GM12878 (cell line): ENCODE results near the gene TTYH1. TPM values are rescaled to one million over a fixed set of nuclear protein-coding genes. Genes with fewer than 3 reads are reported as not detected.
A peak's percentile ranks its signal among the peaks of the same experiment; 100 is the strongest.

Experiments used
- BRCA1 ChIP-seq: IDR thresholded peaks from 2 replicates; pipeline ENCODE4 v1.6.1; 2011; ENCODE audit warnings: low read depth, low read length, improper control_type of control experiment
- CBX3 ChIP-seq: fragments of 200-600 bp; sonication (generic); IDR thresholded peaks from 2 replicates; pipeline ENCODE4 v1.6.1; 2016; ENCODE audit warnings: low read depth, borderline replicate concordance
- CEBPZ ChIP-seq: fragments of 150-350 bp; IDR thresholded peaks from 2 replicates; pipeline ENCODE4 v1.6.1; 2016; ENCODE audit warnings: low read depth, low read length
- CREM ChIP-seq: IDR thresholded peaks from 2 replicates; pipeline ENCODE4 v1.6.1; 2014; ENCODE audit warnings: antibody characterized with exemption, low read depth
- EGR1 ChIP-seq, 2 experiments: IDR thresholded peaks; 1 replicate in 1 of 2; 2 replicates in 1 of 2; pipeline ENCODE4 v1.6.1; 2011 to 2012; ENCODE audit warnings: low read depth in 2 of 2, low read length in 2 of 2, borderline replicate concordance in 1 of 2, mild to moderate bottlenecking in 1 of 2, moderate library complexity in 1 of 2
- FOXK2 ChIP-seq: fragments of 450-650 bp; IDR thresholded peaks from 2 replicates; pipeline ENCODE4 v1.6.1; 2017; ENCODE audit warnings: mild to moderate bottlenecking, moderate library complexity
- GABPA ChIP-seq: IDR thresholded peaks from 2 replicates; pipeline ENCODE4 v1.6.1; 2014; ENCODE audit warnings: antibody characterized with exemption, low read depth, mild to moderate bottlenecking, inconsistent platforms
- KDM1A ChIP-seq: fragments of 200-600 bp; sonication (generic); IDR thresholded peaks from 2 replicates; pipeline ENCODE4 v1.6.1; 2016; ENCODE audit warnings: borderline replicate concordance
- NFIC ChIP-seq: IDR thresholded peaks from 2 replicates; pipeline ENCODE4 v1.6.1; 2012; ENCODE audit warnings: low read depth, mild to moderate bottlenecking, inconsistent platforms, low read length, moderate library complexity
- NKRF ChIP-seq: fragments of 450-650 bp; conservative IDR thresholded peaks from 2 replicates; pipeline ENCODE4 v1.6.1; 2017; ENCODE audit warnings: mild to moderate bottlenecking, moderate library complexity
- POLR2A ChIP-seq: IDR thresholded peaks from 2 replicates; pipeline ENCODE4 v1.6.1; 2011; ENCODE audit warnings: low read depth, mild to moderate bottlenecking, low read length
- POLR2AphosphoS2 ChIP-seq: IDR thresholded peaks from 2 replicates; pipeline ENCODE4 v1.6.1; 2011; ENCODE audit warnings: low read depth, mild to moderate bottlenecking, low read length, improper control_type of control experiment, moderate library complexity
- PRDM15 ChIP-seq: fragments of 450-650 bp; formaldehyde crosslinking; IDR thresholded peaks from 2 replicates; pipeline ENCODE4 v1.4.0; 2020; ENCODE audit warnings: mild to moderate bottlenecking, moderate library complexity
- RB1 ChIP-seq: fragments of 450-650 bp; formaldehyde crosslinking; IDR thresholded peaks from 2 replicates; pipeline ENCODE4 v1.6.1; 2017; ENCODE audit warnings: mild to moderate bottlenecking, borderline replicate concordance
- RCOR1 ChIP-seq: conservative IDR thresholded peaks from 2 replicates; pipeline ENCODE4 v1.6.1; 2012; ENCODE audit warnings: low read depth, low read length, improper control_type of control experiment
- SIN3A ChIP-seq: IDR thresholded peaks from 2 replicates; pipeline ENCODE4 v1.6.1; 2012; ENCODE audit warnings: low read depth, low read length, improper control_type of control experiment
- SMC3 ChIP-seq: IDR thresholded peaks from 2 replicates; pipeline ENCODE4 v1.6.1; 2011; ENCODE audit warnings: low read length, improper control_type of control experiment, borderline replicate concordance
- ZNF207 ChIP-seq: fragments of 450-650 bp; IDR thresholded peaks from 2 replicates; pipeline ENCODE4 v1.6.1; 2014; ENCODE audit warnings: antibody characterized with exemption, mild to moderate bottlenecking, borderline replicate concordance
- ZNF384 ChIP-seq: IDR thresholded peaks from 2 replicates; pipeline ENCODE4 v1.6.1; 2012; ENCODE audit warnings: low read depth, mild to moderate bottlenecking, low read length, improper control_type of control experiment, borderline replicate concordance
- polyA plus RNA-seq, 11 experiments: library from polyadenylated mRNA; depleted of rRNA in 4 of 11; unstranded in 6 of 11; stranded (reverse) in 5 of 11; fragments of >200 nt; fragmentation: Nextera tagmentation in 4 of 11; fragmentation: Illumina TruSeq in 1 of 11; extraction: Ambion mirVana in 4 of 11; extraction: Trizol in 1 of 11; gene quantifications; 1 replicate in 1 of 11; 2 replicates in 10 of 11; pipeline versions ENCODE4 v1.2.1 to v1.2.3, GENCODE V29; 2011 to 2016; ENCODE audit warnings: inconsistent platforms in 2 of 11, missing spikeins in 2 of 11, low read depth in 1 of 11
- total RNA-seq, 4 experiments: library from RNA; depleted of rRNA in 3 of 4; stranded (reverse); fragments of >200 nt in 3 of 4; fragmentation: Illumina TruSeq in 1 of 4; extraction: Trizol in 1 of 4; gene quantifications; 2 replicates each; pipeline versions ENCODE4 v1.2.1 to v1.2.3, GENCODE V29; 2013 to 2021

TTYH1 gene
- total and polyA plus RNA-seq, 10 of the 15 experiments (the other 5 are each of a cell fraction or from before 2014, with no cell fraction given): 0.01 to 0.36 (median 0.09) TPM; not detected in 3

GRCh38 chr19:54464630-54465425, 49.6 kb downstream of the TTYH1 start (continued):
- TF ChIP-seq SIN3A (0 out of 2 replicates have a peak, but pooled peaks have one; percentile 48), PRDM15 (CRISPR knock-in tag) (no peak), BRCA1 (no peak), FOXK2 (no peak), ZNF384 (no peak), CEBPZ (no peak), NFIC (no peak), CBX3 (no peak), POLR2AphosphoS2 (no peak), KDM1A (no peak), GABPA (no peak), CREM (peak; percentile 91), RCOR1 (no peak), SMC3 (no peak), ZNF207 (no peak; the same call in 1 of the 2 replicates), POLR2A (peak; percentile 77), NKRF (peak; percentile 55), EGR1 (IDR thresholded peaks at IDR 0.05; ENCODE audit: borderline replicate concordance in 1 of 2, low read depth in 2 of 2, low read length in 2 of 2) (0 out of 3 replicates have a peak, but pooled peaks of 1 of the 2 experiments have one; percentile 17), RB1 (no peak)
